ENCODE data around the gene CMSS1.

Gene CMSS1

DNA sequence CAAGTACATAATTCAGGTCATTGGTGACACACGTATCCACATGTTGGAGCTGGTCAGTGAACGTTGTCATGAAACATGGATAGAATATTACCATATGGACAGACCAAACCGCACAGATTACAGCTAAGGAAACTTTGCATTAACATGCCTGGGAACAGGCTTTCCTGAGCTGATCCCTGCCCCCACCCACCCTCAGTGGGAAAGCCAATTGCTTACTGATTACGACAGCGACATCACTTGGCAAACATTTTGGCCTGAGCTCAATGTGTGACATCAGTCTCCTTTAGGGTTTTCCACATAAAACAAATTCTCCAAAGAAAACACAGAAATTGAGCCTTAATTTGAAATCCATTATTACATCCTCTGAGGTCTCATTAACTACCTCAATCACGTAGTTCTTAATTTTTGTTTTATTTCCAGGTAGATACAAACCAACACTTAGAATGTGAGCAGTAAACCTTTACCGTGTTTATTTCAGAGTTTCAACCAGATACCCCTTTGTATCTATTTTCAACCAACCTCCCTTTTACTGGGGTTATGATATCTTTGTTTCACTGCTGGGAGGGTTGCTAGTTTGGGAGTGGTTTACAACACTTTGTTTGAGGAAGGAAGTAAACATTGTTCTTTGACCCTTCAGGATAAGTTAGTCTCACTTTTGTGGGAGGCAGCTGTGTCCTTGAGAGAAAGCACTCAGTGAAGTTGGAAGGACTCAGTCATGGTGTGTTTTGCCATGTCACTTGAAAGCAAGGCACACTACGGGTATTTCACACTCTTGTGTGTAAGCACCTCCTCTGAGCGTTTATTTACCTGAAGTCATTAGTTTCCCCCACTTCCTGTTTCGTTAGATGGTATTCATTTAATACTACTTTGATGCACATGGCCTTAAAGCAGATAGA, 103.1 kb downstream of the CMSS1 start (continued):
- TF ChIP-seq KLF9 (tag by site-specific recombination; IDR thresholded peaks at IDR 0.05; ENCODE audit: low read depth) (no peak), ZNF488 (tag by site-specific recombination; IDR thresholded peaks at IDR 0.05) (no peak), KLF8 (tag by site-specific recombination; IDR thresholded peaks at IDR 0.05) (peak; percentile 45; the same call in 1 of the 2 replicates), ZNF133 (tag by site-specific recombination; IDR thresholded peaks at IDR 0.05) (no peak), GFI1B (tag by site-specific recombination; IDR thresholded peaks at IDR 0.05) (no peak), ZXDB (tag by site-specific recombination; IDR thresholded peaks at IDR 0.05) (0 out of 2 replicates have a peak, but pooled peaks have one; percentile 34), SCRT2 (tag by site-specific recombination; IDR thresholded peaks at IDR 0.05) (peak; percentile 68; the same call in 1 of the 2 replicates), ZSCAN23 (tag by site-specific recombination; IDR thresholded peaks at IDR 0.05) (no peak), ZNF561 (tag by site-specific recombination; IDR thresholded peaks at IDR 0.05; ENCODE audit: borderline replicate concordance) (no peak), HOXD13 (CRISPR knock-in tag; IDR thresholded peaks at IDR 0.05; ENCODE audit: borderline replicate concordance) (no peak), ZNF416 (tag by site-specific recombination; IDR thresholded peaks at IDR 0.05) (no peak), RBAK (tag by site-specific recombination; IDR thresholded peaks at IDR 0.05) (no peak), OSR2 (tag by site-specific recombination; IDR thresholded peaks at IDR 0.05) (peak; percentile 48; the same call in 1 of the 2 replicates), ZNF324 (tag by site-specific recombination; IDR thresholded peaks at IDR 0.05) (0 out of 2 replicates have a peak, but pooled peaks have one; percentile 45), ZNF112 (tag by site-specific recombination; IDR thresholded peaks at IDR 0.05) (no peak), ZNF23 (tag by site-specific recombination; IDR thresholded peaks at IDR 0.05; ENCODE audit: borderline replicate concordance) (no peak), ZBTB1 (tag by site-specific recombination; IDR thresholded peaks at IDR 0.05) (no peak)
- TF ChIP-seq, protein P1, sequence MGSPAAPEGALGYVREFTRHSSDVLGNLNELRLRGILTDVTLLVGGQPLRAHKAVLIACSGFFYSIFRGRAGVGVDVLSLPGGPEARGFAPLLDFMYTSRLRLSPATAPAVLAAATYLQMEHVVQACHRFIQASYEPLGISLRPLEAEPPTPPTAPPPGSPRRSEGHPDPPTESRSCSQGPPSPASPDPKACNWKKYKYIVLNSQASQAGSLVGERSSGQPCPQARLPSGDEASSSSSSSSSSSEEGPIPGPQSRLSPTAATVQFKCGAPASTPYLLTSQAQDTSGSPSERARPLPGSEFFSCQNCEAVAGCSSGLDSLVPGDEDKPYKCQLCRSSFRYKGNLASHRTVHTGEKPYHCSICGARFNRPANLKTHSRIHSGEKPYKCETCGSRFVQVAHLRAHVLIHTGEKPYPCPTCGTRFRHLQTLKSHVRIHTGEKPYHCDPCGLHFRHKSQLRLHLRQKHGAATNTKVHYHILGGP (tag by site-specific recombination; IDR thresholded peaks at IDR 0.05) = no peak

DNA sequence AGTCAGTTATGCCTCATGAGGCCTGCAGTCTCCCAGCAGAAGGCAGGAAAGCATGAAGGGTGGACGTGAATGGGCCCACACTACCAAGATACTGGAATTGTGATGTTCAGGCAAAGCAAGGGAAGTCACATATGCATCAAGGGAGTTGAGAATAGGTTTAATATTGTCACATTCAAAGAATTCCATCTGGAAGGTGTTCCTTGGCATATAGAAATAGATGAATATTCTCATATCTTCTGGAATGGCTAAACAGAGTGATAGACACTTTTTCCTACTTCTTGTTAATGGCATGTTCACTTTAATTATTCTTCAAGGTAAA, 103.7 kb downstream of the CMSS1 start:
- TF ChIP-seq ZNF658 (tag by site-specific recombination; IDR thresholded peaks at IDR 0.05) = no peak
- TF ChIP-seq, protein P2, sequence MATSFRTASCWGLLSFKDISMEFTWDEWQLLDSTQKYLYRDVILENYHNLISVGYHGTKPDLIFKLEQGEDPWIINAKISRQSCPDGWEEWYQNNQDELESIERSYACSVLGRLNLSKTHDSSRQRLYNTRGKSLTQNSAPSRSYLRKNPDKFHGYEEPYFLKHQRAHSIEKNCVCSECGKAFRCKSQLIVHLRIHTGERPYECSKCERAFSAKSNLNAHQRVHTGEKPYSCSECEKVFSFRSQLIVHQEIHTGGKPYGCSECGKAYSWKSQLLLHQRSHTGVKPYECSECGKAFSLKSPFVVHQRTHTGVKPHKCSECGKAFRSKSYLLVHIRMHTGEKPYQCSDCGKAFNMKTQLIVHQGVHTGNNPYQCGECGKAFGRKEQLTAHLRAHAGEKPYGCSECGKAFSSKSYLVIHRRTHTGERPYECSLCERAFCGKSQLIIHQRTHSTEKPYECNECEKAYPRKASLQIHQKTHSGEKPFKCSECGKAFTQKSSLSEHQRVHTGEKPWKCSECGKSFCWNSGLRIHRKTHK (tag by site-specific recombination; IDR thresholded peaks at IDR 0.05) = no peak
- no peak for TF ChIP-seq ZNF157 (tag by site-specific recombination; IDR thresholded peaks at IDR 0.05)
- TF ChIP-seq KLF16 (tag by site-specific recombination; IDR thresholded peaks at IDR 0.05) = no peak
- no peak for TF ChIP-seq ZBTB11 (tag by site-specific recombination; conservative IDR thresholded peaks at IDR 0.05; ENCODE audit: low read depth)
- no peak for TF ChIP-seq ZNF449 (tag by site-specific recombination; IDR thresholded peaks at IDR 0.05)
- no peak for TF ChIP-seq ZNF510 (tag by site-specific recombination; IDR thresholded peaks at IDR 0.05; ENCODE audit: insufficient replicate concordance)
- TF ChIP-seq ZNF138 (tag by site-specific recombination; IDR thresholded peaks at IDR 0.05; ENCODE audit: borderline replicate concordance) = no peak
- Histone ChIP-seq H3K27ac (ENCODE audit: extremely low read depth, low read depth, low read length) (no peak overlapping the region), H3K36me3 (ENCODE audit: control insufficient read depth in 2 of 2, insufficient read depth in 1 of 2, low read length in 2 of 2) (no peaks in the 10 kb centered on the region), H3K9me3 (ENCODE audit: control insufficient read depth, insufficient read depth, low read depth, low read length) (no peaks in the 10 kb centered on the region), H3K4me1 (ENCODE audit: control insufficient read depth, insufficient read depth, low read length) (peaks cover 5% of the 10 kb centered on the region; the same call in 1 of the 2 replicates), H3K4me3 (ENCODE audit: low read depth, low read length) (no peak overlapping the region)
- POLR2A ChIA-PET = no interaction called here
- CTCF ChIA-PET = interaction anchor here (0.5 kb wide), 1 partner anchor 264 kb away, joined by 5 read pairs; no protein-coding TSS in a partner anchor
